ENCODE results near the gene ABLIM2. TPM values are rescaled to one million over a fixed set of nuclear protein-coding genes. Genes with fewer than 3 reads are reported as not detected.

ABLIM2 gene
- total RNA-seq, 3 donors from 2014 or later (not counting 1 experiment from before 2014, with no cell fraction given): 0.71 to 2.8 (median 1.3) TPM

DNA sequence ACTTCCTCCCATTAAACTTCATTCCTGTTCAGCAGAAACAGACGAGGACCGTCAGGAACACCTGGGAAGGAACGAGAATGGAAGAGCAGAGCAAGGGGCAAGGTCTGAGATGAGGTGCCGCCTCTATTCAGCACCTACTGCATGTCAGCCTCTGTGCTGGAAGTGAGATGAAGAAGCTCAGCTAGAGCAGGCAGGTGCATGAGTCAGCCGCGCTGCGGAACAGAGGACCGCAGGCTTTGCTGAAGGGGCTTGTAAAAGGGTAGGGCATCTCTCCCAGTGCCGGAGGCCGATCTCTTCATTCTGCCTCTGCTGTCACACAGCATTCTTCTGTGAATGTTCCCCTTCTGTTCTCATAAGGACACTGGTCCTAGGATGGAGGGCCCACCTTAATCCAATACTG is 6.1 kb upstream of the ABLIM2 start:
- intact Hi-C loops (cut with micrococcal nuclease): no loop called here
- no peak overlapping the region for H3K4me3 Mint-ChIP-seq
- DNase-seq: no peak
- no peak overlapping the region for H3K27ac Mint-ChIP-seq
- peaks cover 6% of the 10 kb centered on the region for H3K4me1 ChIP-seq (ENCODE audit: control insufficient read depth, insufficient read depth, low read length)
- no peak overlapping the region for H3K27ac ChIP-seq (ENCODE audit: low read length)
- peaks cover 3 to 4% of the 10 kb centered on the region in 2 donors for H3K4me1 Mint-ChIP-seq
- TF ChIP-seq, protein P1, sequence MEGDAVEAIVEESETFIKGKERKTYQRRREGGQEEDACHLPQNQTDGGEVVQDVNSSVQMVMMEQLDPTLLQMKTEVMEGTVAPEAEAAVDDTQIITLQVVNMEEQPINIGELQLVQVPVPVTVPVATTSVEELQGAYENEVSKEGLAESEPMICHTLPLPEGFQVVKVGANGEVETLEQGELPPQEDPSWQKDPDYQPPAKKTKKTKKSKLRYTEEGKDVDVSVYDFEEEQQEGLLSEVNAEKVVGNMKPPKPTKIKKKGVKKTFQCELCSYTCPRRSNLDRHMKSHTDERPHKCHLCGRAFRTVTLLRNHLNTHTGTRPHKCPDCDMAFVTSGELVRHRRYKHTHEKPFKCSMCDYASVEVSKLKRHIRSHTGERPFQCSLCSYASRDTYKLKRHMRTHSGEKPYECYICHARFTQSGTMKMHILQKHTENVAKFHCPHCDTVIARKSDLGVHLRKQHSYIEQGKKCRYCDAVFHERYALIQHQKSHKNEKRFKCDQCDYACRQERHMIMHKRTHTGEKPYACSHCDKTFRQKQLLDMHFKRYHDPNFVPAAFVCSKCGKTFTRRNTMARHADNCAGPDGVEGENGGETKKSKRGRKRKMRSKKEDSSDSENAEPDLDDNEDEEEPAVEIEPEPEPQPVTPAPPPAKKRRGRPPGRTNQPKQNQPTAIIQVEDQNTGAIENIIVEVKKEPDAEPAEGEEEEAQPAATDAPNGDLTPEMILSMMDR (IDR thresholded peaks at IDR 0.05): no peak
- no peaks in the 10 kb centered on the region for H3K36me3 ChIP-seq (ENCODE audit: control insufficient read depth, insufficient read depth, low read length)
- ATAC-seq: no peak
- peaks cover 0 to 3% of the 10 kb centered on the region in 2 donors for H3K27me3 Mint-ChIP-seq (ENCODE audit: low read depth in 2 of 2)
- H3K4me3 ChIP-seq (ENCODE audit: low read length): no peak overlapping the region
- peaks cover 0 to 3% of the 10 kb centered on the region in 2 donors for H3K9me3 Mint-ChIP-seq
- WGBS (ENCODE audit: insufficient coverage): 94% methylated on average over 10 of the region's 10 CpGs
- H3K27me3 ChIP-seq (ENCODE audit: control insufficient read depth, insufficient read depth, low read length): no peaks in the 10 kb centered on the region
- H3K9me3 ChIP-seq (ENCODE audit: control insufficient read depth, insufficient read depth, low read length): peaks cover 8% of the 10 kb centered on the region
- H3K36me3 Mint-ChIP-seq: no peaks in the 10 kb centered on the region

- Histone ChIP-seq H3K4me3 (ENCODE audit: low read length) (no peak overlapping the region), H3K27ac (ENCODE audit: low read length) (no peak overlapping the region), H3K9me3 (ENCODE audit: control insufficient read depth, insufficient read depth, low read length) (peaks cover 8% of the 10 kb centered on the region), H3K4me1 (ENCODE audit: control insufficient read depth, insufficient read depth, low read length) (peaks cover 11% of the 10 kb centered on the region), H3K27me3 (ENCODE audit: control insufficient read depth, insufficient read depth, low read length) (no peaks in the 10 kb centered on the region), H3K36me3 (ENCODE audit: control insufficient read depth, insufficient read depth, low read length) (no peaks in the 10 kb centered on the region)
- H3K4me1 Mint-ChIP-seq: peaks cover 8 to 9% of the 10 kb centered on the region in 2 donors
- peaks cover 0 to 3% of the 10 kb centered on the region in 2 donors for H3K9me3 Mint-ChIP-seq
- H3K27me3 Mint-ChIP-seq (ENCODE audit: low read depth in 2 of 2): peaks cover 0 to 3% of the 10 kb centered on the region in 2 donors
- ATAC-seq (no peak), DNase-seq (no peak)
- H3K27ac Mint-ChIP-seq: no peak overlapping the region
- TF ChIP-seq, protein P1 (IDR thresholded peaks at IDR 0.05): no peak
- intact Hi-C loops (cut with micrococcal nuclease): no loop called here
- H3K4me3 Mint-ChIP-seq: no peak overlapping the region
- H3K36me3 Mint-ChIP-seq: no peaks in the 10 kb centered on the region
- 73% methylated on average over 9 of the region's 9 CpGs for WGBS (ENCODE audit: insufficient coverage)
These were observed 5.6 kb upstream of the ABLIM2 start for GRCh38 chr4:8164194-8164565.

DNA sequence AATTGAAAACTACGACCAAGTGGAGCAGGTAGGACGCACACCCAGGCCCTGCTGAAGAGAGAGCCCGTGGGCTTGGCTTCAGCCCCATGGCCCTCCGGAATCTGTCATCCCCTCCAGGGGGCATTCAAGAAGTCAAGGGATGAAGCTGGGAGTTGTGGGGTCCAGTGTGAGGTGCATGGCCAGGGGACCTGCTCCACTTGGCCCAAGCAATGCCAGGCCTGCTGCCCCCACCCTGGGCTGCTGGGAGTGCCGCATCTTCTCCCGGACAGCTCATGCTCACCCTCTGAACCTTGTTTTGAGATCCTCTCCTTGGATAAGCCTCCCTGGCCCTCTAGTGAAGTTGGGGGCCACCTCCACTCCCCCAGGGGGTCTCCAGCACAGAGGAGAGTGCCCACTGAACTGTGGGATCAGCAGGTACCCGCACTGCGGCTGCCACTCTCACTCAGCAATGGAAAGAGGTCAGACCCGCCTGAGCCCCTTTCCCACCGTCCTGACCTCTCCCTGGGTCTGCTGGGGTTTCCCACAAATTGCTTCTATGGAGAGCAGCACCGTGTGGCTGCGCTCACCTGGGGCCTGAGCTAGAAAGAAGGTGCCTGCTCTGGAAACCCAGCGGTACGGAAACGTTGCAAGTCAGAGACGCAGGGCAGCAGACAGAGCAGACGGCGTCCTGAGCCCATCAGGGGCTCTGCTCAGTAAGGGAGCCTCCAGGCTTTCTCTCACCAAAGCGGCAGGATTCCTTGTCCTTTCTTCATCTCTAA is 5.0 kb upstream of the ABLIM2 start:
- Histone ChIP-seq H3K9me3 (ENCODE audit: control insufficient read depth, insufficient read depth, low read length) (peaks cover 5% of the 10 kb centered on the region), H3K36me3 (ENCODE audit: control insufficient read depth, insufficient read depth, low read length) (no peaks in the 10 kb centered on the region), H3K27ac (ENCODE audit: low read length) (no peak overlapping the region), H3K27me3 (ENCODE audit: control insufficient read depth, insufficient read depth, low read length) (no peaks in the 10 kb centered on the region), H3K4me1 (ENCODE audit: control insufficient read depth, insufficient read depth, low read length) (peaks cover 11% of the 10 kb centered on the region), H3K4me3 (ENCODE audit: low read length) (no peak overlapping the region)
- TF ChIP-seq, protein P1 (IDR thresholded peaks at IDR 0.05): no peak
- H3K36me3 Mint-ChIP-seq: no peaks in the 10 kb centered on the region
- no peak overlapping the region for H3K4me3 Mint-ChIP-seq
- ATAC-seq (no peak), DNase-seq (no peak)
- intact Hi-C loops (cut with micrococcal nuclease): no loop called here
- peaks cover 0 to 3% of the 10 kb centered on the region in 2 donors for H3K9me3 Mint-ChIP-seq
- peaks cover 14 to 15% of the 10 kb centered on the region in 2 donors for H3K4me1 Mint-ChIP-seq
- peaks cover 0 to 6% of the 10 kb centered on the region in 2 donors for H3K27me3 Mint-ChIP-seq (ENCODE audit: low read depth in 2 of 2)
- 88% methylated on average over 19 of the region's 19 CpGs for WGBS (ENCODE audit: insufficient coverage)
- no peak overlapping the region for H3K27ac Mint-ChIP-seq
